Pons (tissue), 1 donor: ENCODE data around the gene OXTR.
"Not testable (repeated sequence)": the region's sequence is repeated elsewhere in the genome, so short reads cannot be mapped to it uniquely, and the experiment has no call there.

Source experiments
- DNase-seq: peaks from one replicate; pipeline ENCODE4 v3.0.0-alpha.2; 2016; ENCODE audit warnings: low spot score

The OXTR gene

GRCh38 chr3:8741581-8742261, 27.7 kb downstream of the OXTR start:
- no peak for DNase-seq

GRCh38 chr3:8739757-8740504, 29.5 kb downstream of the OXTR start:
- no peak for DNase-seq

- no peak for DNase-seq
These were observed 30.8 kb downstream of the OXTR start for GRCh38 chr3:8738639-8739038.

- no peak for DNase-seq
These were observed 31.6 kb downstream of the OXTR start for GRCh38 chr3:8737823-8738222.

- DNase-seq, result no peak
These were observed 32.1 kb downstream of the OXTR start for GRCh38 chr3:8737301-8737700.

- DNase-seq, result no peak
These were observed 33.0 kb downstream of the OXTR start for GRCh38 chr3:8736436-8736835.

- DNase-seq, result no peak
These were observed 34.5 kb downstream of the OXTR start for GRCh38 chr3:8734908-8735307.

- DNase-seq, result no peak
These were observed 35.1 kb downstream of the OXTR start for GRCh38 chr3:8734137-8734878.

GRCh38 chr3:8733332-8734094, 35.9 kb downstream of the OXTR start, which contains the start of gene CAV3:
Gene CAV3, plus strand, starts transcription at chr3:8733802. Its CDS starts 75 bp downstream, at chr3:8733877.
- DNase-seq, result no peak

- no peak for DNase-seq
These were observed 37.0 kb downstream of the OXTR start for GRCh38 chr3:8732413-8732812.

GRCh38 chr3:8730656-8731055, 38.8 kb downstream of the OXTR start:
- DNase-seq, result no peak

GRCh38 chr3:8729479-8729878, 39.9 kb downstream of the OXTR start:
- DNase-seq, result no peak

GRCh38 chr3:8727605-8728512, 41.6 kb downstream of the OXTR start:
- DNase-seq, result no peak

GRCh38 chr3:8724108-8724752, 45.2 kb downstream of the OXTR start:
- DNase-seq, result no peak

- no peak for DNase-seq
These were observed 45.8 kb downstream of the OXTR start for GRCh38 chr3:8723612-8724011.

- DNase-seq, result no peak
These were observed 46.6 kb downstream of the OXTR start for GRCh38 chr3:8722808-8723207.

GRCh38 chr3:8715757-8716156, 53.7 kb downstream of the OXTR start:
- DNase-seq, result not testable (repeated sequence)

GRCh38 chr3:8713901-8714759, 55.3 kb downstream of the OXTR start:
- no peak for DNase-seq

- DNase-seq, result no peak
These were observed 56.5 kb downstream of the OXTR start for GRCh38 chr3:8712908-8713255.
